Effector memory CD8-positive, alpha-beta T cell (primary cell): ENCODE data around the gene PCAT6.

Experiments used
- ATAC-seq: fragments of 150-1000 bp; cut with Tn5 transposase; replicated peaks from 2 replicates; pipeline ENCODE4 v1.10.0; 2021; ENCODE audit warnings: mild to moderate bottlenecking, moderate library complexity
- DNase-seq, 3 experiments: peaks; one replicate each; pipeline ENCODE4 v3.0.0; 2021
- H3K27ac Mint-ChIP-seq, 2 donors: one replicate each; pipeline ENCODE4 v1.8.0; 2022; ENCODE audit warnings: mild to moderate bottlenecking in 2 of 2, mixed read lengths in 2 of 2, moderate library complexity in 2 of 2
- H3K27me3 Mint-ChIP-seq, 2 donors: one replicate each; pipeline ENCODE4 v1.8.0; 2022; ENCODE audit warnings: mixed read lengths in 2 of 2
- H3K36me3 Mint-ChIP-seq: one replicate; pipeline ENCODE4 v1.8.0; 2022; ENCODE audit warnings: mild to moderate bottlenecking, moderate library complexity, mixed read lengths; ENCODE audit not compliant: insufficient read depth
- H3K4me1 Mint-ChIP-seq, 2 donors: one replicate each; pipeline ENCODE4 v1.8.0; 2022; ENCODE audit warnings: low read depth in 2 of 2, mixed read lengths in 2 of 2
- H3K4me3 Mint-ChIP-seq, 2 donors: one replicate each; pipeline ENCODE4 v1.8.0; 2022; ENCODE audit warnings: mild to moderate bottlenecking in 2 of 2, mixed read lengths in 2 of 2, moderate library complexity in 2 of 2
- H3K9me3 Mint-ChIP-seq, 2 donors: one replicate each; pipeline ENCODE4 v1.8.0; 2022; ENCODE audit warnings: mixed read lengths in 2 of 2

Gene PCAT6

DNA sequence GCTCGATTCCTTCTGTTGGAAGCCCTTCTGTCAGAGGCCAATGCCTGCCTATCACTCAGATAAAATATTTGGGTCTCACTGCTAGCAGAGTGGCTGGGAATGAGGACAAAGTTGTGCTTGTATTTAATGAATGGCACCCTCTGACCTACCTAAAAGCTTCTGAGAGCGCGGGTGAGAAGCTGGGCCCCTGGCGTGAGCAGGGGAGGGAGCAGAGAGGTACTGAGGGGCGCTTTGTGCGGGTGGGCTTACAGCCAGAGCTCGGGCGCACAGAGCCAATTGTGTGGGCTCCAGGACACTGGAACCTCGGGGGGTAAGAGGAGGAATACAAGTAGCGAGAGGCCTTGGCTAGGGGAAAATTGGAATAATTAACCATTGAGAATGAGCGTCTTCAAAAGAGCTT is 32.3 kb downstream of the PCAT6 start:
- no peak overlapping the region for H3K27ac Mint-ChIP-seq
- no peak for ATAC-seq
- peaks cover 15 to 24% of the 10 kb centered on the region in 2 donors for H3K27me3 Mint-ChIP-seq
- H3K9me3 Mint-ChIP-seq: no peaks in the 10 kb centered on the region
- no peaks in the 10 kb centered on the region for H3K36me3 Mint-ChIP-seq
- no peak for DNase-seq
- H3K4me3 Mint-ChIP-seq: no peak overlapping the region
- H3K4me1 Mint-ChIP-seq: peaks cover 0 to under 1% of the 10 kb centered on the region in 2 donors

- no peaks in the 10 kb centered on the region for H3K4me1 Mint-ChIP-seq
- H3K27me3 Mint-ChIP-seq: peaks cover 15 to 24% of the 10 kb centered on the region in 2 donors
- no peak for ATAC-seq
Measured at GRCh38 chr1:202844259-202844658, 33.5 kb downstream of the PCAT6 start.

GRCh38 chr1:202844935-202845334 is 34.2 kb downstream of the PCAT6 start:
- Mint-ChIP-seq H3K4me3 (no peak overlapping the region), H3K9me3 (no peaks in the 10 kb centered on the region), H3K27me3 (peaks cover 15 to 24% of the 10 kb centered on the region in 2 donors), H3K27ac (no peak overlapping the region), H3K36me3 (no peaks in the 10 kb centered on the region), H3K4me1 (no peaks in the 10 kb centered on the region)
- no peak for ATAC-seq
- DNase-seq: no peak

More at GRCh38 chr1:202844259-202844658, 33.5 kb downstream of the PCAT6 start:
- Mint-ChIP-seq H3K36me3 (no peaks in the 10 kb centered on the region), H3K27ac (no peak overlapping the region), H3K4me3 (no peak overlapping the region), H3K9me3 (no peaks in the 10 kb centered on the region)
- DNase-seq: no peak

DNA sequence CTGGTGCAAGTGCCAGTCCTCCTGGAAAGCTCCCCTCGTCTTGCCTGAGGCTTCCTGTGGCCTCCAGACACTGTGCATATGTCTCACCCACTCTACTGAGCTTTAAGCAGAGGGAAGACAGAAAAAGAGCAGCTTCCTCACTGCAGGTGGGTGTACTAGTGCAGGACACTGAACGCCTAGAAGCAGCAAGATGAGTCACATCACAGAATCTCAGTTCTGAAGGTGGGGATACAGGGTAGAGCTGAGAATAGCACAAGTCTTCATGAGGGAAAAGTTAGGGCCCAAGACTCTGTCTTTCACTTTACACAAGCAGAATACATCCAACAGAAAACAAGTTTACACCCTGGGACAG is 37.4 kb downstream of the PCAT6 start:
- Mint-ChIP-seq H3K4me1 (no peaks in the 10 kb centered on the region), H3K9me3 (no peaks in the 10 kb centered on the region), H3K36me3 (no peaks in the 10 kb centered on the region), H3K27me3 (peaks cover 13 to 15% of the 10 kb centered on the region in 2 donors), H3K27ac (no peak overlapping the region), H3K4me3 (no peak overlapping the region)
- ATAC-seq (no peak), DNase-seq (no peak)

- no peak for ATAC-seq
- peaks cover 3 to 6% of the 10 kb centered on the region in 2 donors for H3K27me3 Mint-ChIP-seq
Measured at GRCh38 chr1:202850593-202851362, 40.0 kb downstream of the PCAT6 start.

DNA sequence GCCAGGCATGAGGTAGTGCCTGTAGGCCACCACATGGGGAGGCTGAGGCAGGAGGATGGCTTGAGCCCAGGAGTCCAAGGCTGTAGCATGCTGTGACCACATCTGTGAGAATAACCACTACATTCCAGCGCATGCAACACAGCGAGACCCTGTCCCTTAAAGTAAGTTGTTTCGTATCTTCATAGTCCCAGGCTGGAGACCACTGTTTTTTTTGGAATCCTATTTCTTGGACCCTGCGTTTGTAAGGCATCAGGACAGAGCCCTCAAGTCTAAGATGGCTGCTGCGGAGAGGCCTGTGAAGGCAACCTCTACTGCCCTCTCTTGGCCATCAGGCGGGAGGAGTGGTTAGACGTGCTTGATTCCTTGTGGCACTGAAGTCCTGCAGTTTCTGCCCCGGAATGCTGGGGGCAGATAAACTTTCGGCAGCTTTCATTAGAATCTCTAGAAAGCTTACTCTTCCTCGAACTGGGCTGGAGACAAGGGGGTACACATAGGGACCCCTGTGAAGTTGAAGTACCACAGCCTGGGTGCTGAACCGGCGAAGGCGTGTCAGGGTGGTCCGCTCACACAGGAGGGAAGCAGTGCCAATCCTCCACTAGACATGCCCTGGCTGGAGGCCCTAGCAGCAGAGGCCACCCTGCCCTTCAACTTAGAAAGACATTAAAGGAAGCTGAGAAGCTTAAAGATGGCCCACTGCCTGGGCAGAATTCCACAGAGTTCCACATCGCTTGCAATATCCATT is 41.6 kb downstream of the PCAT6 start:
- peak; percentile 78 for ATAC-seq
- no peaks in the 10 kb centered on the region for H3K4me1 Mint-ChIP-seq
- H3K27me3 Mint-ChIP-seq: no peaks in the 10 kb centered on the region
- H3K27ac Mint-ChIP-seq: no peak overlapping the region
- peak in 1 of 3 experiments; percentile 26 for DNase-seq
- no peaks in the 10 kb centered on the region for H3K9me3 Mint-ChIP-seq
- no peak overlapping the region for H3K4me3 Mint-ChIP-seq
- H3K36me3 Mint-ChIP-seq: peaks cover 5% of the 10 kb centered on the region

More at GRCh38 chr1:202850593-202851362, 40.0 kb downstream of the PCAT6 start:
- peaks cover 5% of the 10 kb centered on the region for H3K36me3 Mint-ChIP-seq
- no peak for DNase-seq
- no peak overlapping the region for H3K4me3 Mint-ChIP-seq
- no peaks in the 10 kb centered on the region for H3K9me3 Mint-ChIP-seq
- H3K27ac Mint-ChIP-seq: peak overlapping the region in 1 of 2 donors; percentile 46
- H3K4me1 Mint-ChIP-seq: no peaks in the 10 kb centered on the region

DNA sequence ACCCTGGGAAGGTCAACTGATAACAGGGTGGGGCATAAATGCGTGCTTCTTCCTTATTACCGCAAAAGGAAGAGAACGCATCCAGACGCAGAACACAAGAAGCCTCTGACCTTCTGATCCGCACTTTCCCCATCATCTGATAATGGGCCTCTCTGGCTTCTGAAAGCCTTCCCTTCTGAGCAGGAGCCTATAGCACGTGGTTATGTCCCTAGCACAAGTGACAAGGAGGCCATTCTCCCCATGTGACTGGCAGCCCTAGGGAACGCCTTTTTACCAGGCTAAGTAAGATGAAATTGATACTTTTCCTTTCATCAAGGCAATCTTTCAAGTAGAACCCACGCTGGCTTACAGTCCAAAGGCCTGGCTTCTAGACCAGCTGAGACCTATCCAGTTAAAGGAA is 44.0 kb downstream of the PCAT6 start:
- Mint-ChIP-seq H3K4me3 (no peak overlapping the region), H3K4me1 (no peaks in the 10 kb centered on the region), H3K27ac (no peak overlapping the region), H3K9me3 (no peaks in the 10 kb centered on the region), H3K36me3 (peaks cover 5% of the 10 kb centered on the region), H3K27me3 (peaks cover 3 to 7% of the 10 kb centered on the region in 2 donors)
- no peak for ATAC-seq
- no peak for DNase-seq

- no peak overlapping the region for H3K4me3 Mint-ChIP-seq
- DNase-seq (no peak), ATAC-seq (no peak)
- no peak overlapping the region for H3K27ac Mint-ChIP-seq
- H3K4me1 Mint-ChIP-seq: peaks cover 1 to 3% of the 10 kb centered on the region in 2 donors
- no peaks in the 10 kb centered on the region for H3K9me3 Mint-ChIP-seq
- peaks cover 5% of the 10 kb centered on the region for H3K36me3 Mint-ChIP-seq
- peaks cover 8 to 20% of the 10 kb centered on the region in 2 donors for H3K27me3 Mint-ChIP-seq
Measured at GRCh38 chr1:202856014-202856413, 45.3 kb downstream of the PCAT6 start.

DNA sequence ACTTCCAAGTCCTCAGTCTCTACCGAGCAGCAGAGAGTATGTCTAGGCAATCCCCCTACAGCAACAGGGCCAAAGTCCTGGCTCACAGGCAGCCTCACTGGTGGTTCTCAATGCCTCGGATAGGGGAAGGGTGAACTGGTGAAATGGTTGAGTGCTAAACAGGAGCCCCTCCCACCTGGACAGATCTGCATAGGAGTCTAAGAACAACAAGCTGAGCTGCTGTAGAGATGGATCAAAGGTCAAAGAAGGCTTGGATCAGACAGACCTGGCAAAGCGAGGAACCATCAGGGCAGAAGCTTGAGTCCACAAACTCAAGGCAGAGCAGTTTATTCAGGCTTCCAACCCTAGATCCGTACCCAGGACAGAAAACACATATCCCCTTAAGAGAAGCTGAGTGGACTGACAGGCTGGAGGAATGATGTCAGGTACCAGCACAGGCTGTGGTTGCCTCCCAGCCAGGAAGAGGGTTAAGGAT is 46.4 kb downstream of the PCAT6 start:
- H3K4me3 Mint-ChIP-seq: no peak overlapping the region
- DNase-seq (no peak), ATAC-seq (no peak)
- H3K27me3 Mint-ChIP-seq: peaks cover 19 to 31% of the 10 kb centered on the region in 2 donors
- no peaks in the 10 kb centered on the region for H3K9me3 Mint-ChIP-seq
- H3K27ac Mint-ChIP-seq: no peak overlapping the region
- H3K4me1 Mint-ChIP-seq: peaks cover 11 to 12% of the 10 kb centered on the region in 2 donors
- H3K36me3 Mint-ChIP-seq: peaks cover 5% of the 10 kb centered on the region

DNA sequence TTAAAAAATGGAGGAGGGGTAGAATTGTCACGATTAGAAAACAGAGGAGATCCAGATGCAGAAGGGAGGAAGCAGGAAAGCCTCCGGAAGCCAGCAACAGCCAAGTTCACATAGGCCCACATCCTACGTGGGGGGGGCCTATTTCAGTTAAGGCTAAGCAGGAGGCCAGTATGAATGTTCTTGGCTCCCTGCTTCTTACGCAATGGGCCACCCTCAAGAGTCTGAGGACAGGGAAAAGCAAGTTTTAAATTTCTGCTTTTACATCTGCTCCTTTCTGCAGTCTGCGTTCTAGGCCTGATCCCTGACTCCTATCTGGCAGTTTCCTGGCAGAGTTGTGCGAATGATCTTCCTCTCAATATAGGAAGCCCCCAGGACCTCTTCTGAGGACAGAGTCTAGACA is 47.6 kb downstream of the PCAT6 start:
- Mint-ChIP-seq H3K27me3 (peaks cover 29 to 43% of the 10 kb centered on the region in 2 donors), H3K4me1 (peaks cover 11 to 12% of the 10 kb centered on the region in 2 donors), H3K4me3 (no peak overlapping the region), H3K9me3 (no peaks in the 10 kb centered on the region), H3K36me3 (peaks cover 5% of the 10 kb centered on the region), H3K27ac (peak overlapping the region in 1 of 2 donors; percentile 18)
- no peak for DNase-seq
- no peak for ATAC-seq

DNA sequence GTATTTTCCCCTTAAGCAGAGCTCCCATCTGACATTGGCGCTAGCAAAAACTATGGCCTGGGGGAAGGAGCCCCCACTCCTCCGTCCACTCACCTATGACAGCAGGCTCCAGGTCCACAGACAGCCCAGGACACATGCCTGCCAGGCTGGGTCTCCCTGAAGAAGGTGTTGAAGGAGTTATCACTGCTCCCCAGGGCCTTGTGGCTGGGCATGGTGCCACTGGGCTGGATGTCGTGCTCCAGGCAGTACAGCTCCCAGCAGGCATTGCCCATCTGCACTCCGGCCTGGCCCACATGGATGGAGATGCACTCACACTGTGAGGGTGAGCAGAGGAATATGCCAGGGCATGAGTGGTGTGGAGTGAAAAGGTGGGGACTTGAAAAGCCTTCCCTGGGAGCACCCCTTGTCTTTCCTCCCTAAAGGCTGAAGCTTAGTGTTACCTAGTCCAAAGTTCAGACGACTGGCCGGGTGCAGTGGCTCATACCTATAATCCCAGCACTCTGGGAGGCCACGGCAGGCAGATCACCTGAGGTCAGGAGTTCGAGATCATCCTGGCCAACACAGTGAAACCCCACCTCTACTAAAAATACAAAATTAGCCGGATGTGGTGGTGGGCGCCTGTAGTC is 48.1 kb downstream of the PCAT6 start:
- DNase-seq (no peak), ATAC-seq (no peak)
- Mint-ChIP-seq H3K36me3 (peaks cover 5% of the 10 kb centered on the region), H3K9me3 (no peaks in the 10 kb centered on the region), H3K4me1 (peaks cover 11 to 12% of the 10 kb centered on the region in 2 donors), H3K4me3 (no peak overlapping the region), H3K27ac (no peak overlapping the region), H3K27me3 (peaks cover 35 to 49% of the 10 kb centered on the region in 2 donors)

- H3K4me1 Mint-ChIP-seq: peaks cover 11 to 12% of the 10 kb centered on the region in 2 donors
- H3K4me3 Mint-ChIP-seq: peak overlapping the region; percentile 81 to 88
- H3K9me3 Mint-ChIP-seq: no peaks in the 10 kb centered on the region
- DNase-seq: no peak
- H3K36me3 Mint-ChIP-seq: no peaks in the 10 kb centered on the region
- no peak overlapping the region for H3K27ac Mint-ChIP-seq
- peaks cover 54 to 68% of the 10 kb centered on the region in 2 donors for H3K27me3 Mint-ChIP-seq
- ATAC-seq: peak; percentile 64
Measured at GRCh38 chr1:202860744-202861419, 50.1 kb downstream of the PCAT6 start.
